ENCODE results near the gene ZNF616. TPM values are rescaled to one million over a fixed set of nuclear protein-coding genes. Genes with fewer than 3 reads are reported as not detected.

The ZNF616 gene
- total RNA-seq, 4 donors from 2014 or later, result 1.1 to 5.3 (median 2.4) TPM

GRCh38 chr19:52069653-52070052, 70.1 kb downstream of the ZNF616 start:
- H3K4me3 ChIP-seq, result no peak overlapping the region
- H3K27ac ChIP-seq, result no peak overlapping the region
- H3K9me3 ChIP-seq, result peaks cover 7 to 50% (median 20%) of the 10 kb centered on the region in 3 donors
- DNase-seq, result no peak
- in situ Hi-C loops (cut with MboI; ENCODE audit: low sequenced_read_pairs in 4 of 4), result no loop called here
- TF ChIP-seq CTCF (IDR thresholded peaks at IDR 0.05 in 4 of 5, conservative IDR thresholded peaks at IDR 0.05 in 1 of 5), result no peak
- TF ChIP-seq POLR2A (IDR thresholded peaks at IDR 0.05), result no peak
- ATAC-seq, result no peak
- peaks cover 15 to 96% of the 10 kb centered on the region in 2 donors for H3K36me3 ChIP-seq
- no peaks in the 10 kb centered on the region for H3K27me3 ChIP-seq
- intact Hi-C loops (cut with DNase I; ENCODE audit: low total_unique reads), result no loop called here
- no peaks in the 10 kb centered on the region for H3K4me1 ChIP-seq

- intact Hi-C loops (cut with DNase I; ENCODE audit: low total_unique reads), result no loop called here
- H3K4me3 ChIP-seq, result peak overlapping the region in 1 of 4 donors; percentile 25
- H3K27ac ChIP-seq, result no peak overlapping the region
- H3K27me3 ChIP-seq, result no peaks in the 10 kb centered on the region
- H3K9me3 ChIP-seq, result peaks cover 13 to 75% (median 23%) of the 10 kb centered on the region in 3 donors
- in situ Hi-C loops (cut with MboI; ENCODE audit: low sequenced_read_pairs in 4 of 4), result no loop called here
- ATAC-seq, result no peak
- no peak for DNase-seq
- peaks cover 15 to 97% of the 10 kb centered on the region in 2 donors for H3K36me3 ChIP-seq
- TF ChIP-seq POLR2A (IDR thresholded peaks at IDR 0.05) (no peak), CTCF (IDR thresholded peaks at IDR 0.05 in 4 of 5, conservative IDR thresholded peaks at IDR 0.05 in 1 of 5) (no peak)
- no peaks in the 10 kb centered on the region for H3K4me1 ChIP-seq
Observed at GRCh38 chr19:52066258-52066863, 73.4 kb downstream of the ZNF616 start.

GRCh38 chr19:52065399-52065798, 74.3 kb downstream of the ZNF616 start:
- intact Hi-C loops (cut with DNase I; ENCODE audit: low total_unique reads) (no loop called here), in situ Hi-C loops (cut with MboI; ENCODE audit: low sequenced_read_pairs in 4 of 4) (no loop called here)
- no peak for ATAC-seq
- TF ChIP-seq POLR2A (IDR thresholded peaks at IDR 0.05) (no peak), CTCF (IDR thresholded peaks at IDR 0.05 in 4 of 5, conservative IDR thresholded peaks at IDR 0.05 in 1 of 5) (no peak)
- Histone ChIP-seq H3K36me3 (peaks cover 14 to 89% of the 10 kb centered on the region in 2 donors), H3K9me3 (peaks cover 13 to 75% (median 23%) of the 10 kb centered on the region in 3 donors), H3K27ac (no peak overlapping the region), H3K4me1 (no peaks in the 10 kb centered on the region), H3K4me3 (no peak overlapping the region), H3K27me3 (no peaks in the 10 kb centered on the region)
- no peak for DNase-seq

Other genes starting within 250 kb of the ZNF616 start
- 1 to 10 TPM; 2.6 to 4.7 (median 4.1) TPM for gene ZNF649, start 234.9 kb downstream of the ZNF616 start, total RNA-seq
- gene ZNF613, start 212.5 kb downstream of the ZNF616 start, total RNA-seq, result 1 to 10 TPM; 1.3 to 9.4 (median 3.8) TPM
- 1 to 10 TPM; 1.7 to 6.0 (median 5.0) TPM for gene ZNF350, start 153.1 kb downstream of the ZNF616 start, total RNA-seq
- gene ZNF615, start 131.7 kb downstream of the ZNF616 start, total RNA-seq, result 1 to 10 TPM; 5.6 to 8.9 (median 7.4) TPM
- 1 to 10 TPM; 3.9 to 4.6 (median 3.9) TPM for gene ZNF614, start 111.6 kb downstream of the ZNF616 start, total RNA-seq
- 1 to 10 TPM; 2.1 to 9.5 (median 4.4) TPM for gene ZNF432, start 91.1 kb downstream of the ZNF616 start, total RNA-seq
- gene ZNF841, start 44.2 kb downstream of the ZNF616 start, total RNA-seq, result 1 to 10 TPM; 2.1 to 3.1 (median 2.3) TPM
- gene ZNF836, start 31.7 kb upstream of the ZNF616 start, total RNA-seq, result 1 to 10 TPM; 1.2 to 4.9 (median 2.3) TPM
- gene PPP2R1A, start 50.1 kb upstream of the ZNF616 start, total RNA-seq, result 100 to 1,000 TPM; 263 to 302 (median 290) TPM
- gene ZNF766, start 129.6 kb upstream of the ZNF616 start, total RNA-seq, result 10 to 100 TPM in 1 of 4 donors, 1 to 10 TPM in 3; 6.6 to 11.6 (median 7.7) TPM
- 1 to 10 TPM; 3.8 to 7.4 (median 6.0) TPM for gene ZNF480, start 157.2 kb upstream of the ZNF616 start, total RNA-seq
- under 1 TPM in 2 of 4 donors, not detected in 2; 0.61 to 0.71 TPM for gene ZNF610, start 196.3 kb upstream of the ZNF616 start, total RNA-seq
- 10 to 100 TPM in 1 of 4 donors, 1 to 10 TPM in 3; 6.1 to 12.7 (median 7.9) TPM for gene ZNF880, start 230.0 kb upstream of the ZNF616 start, total RNA-seq